Measurements from ENCODE around the gene UPF3A. TPM values are rescaled to one million over a fixed set of nuclear protein-coding genes. Genes with fewer than 3 reads are reported as not detected.
"Not testable (repeated sequence)": the region's sequence is repeated elsewhere in the genome, so short reads cannot be mapped to it uniquely, and the experiment has no call there.

The UPF3A gene
- total and polyA plus RNA-seq, 2 of the 4 experiments (the other 2 are of a cell fraction) = 11.7 to 51.6 TPM

DNA sequence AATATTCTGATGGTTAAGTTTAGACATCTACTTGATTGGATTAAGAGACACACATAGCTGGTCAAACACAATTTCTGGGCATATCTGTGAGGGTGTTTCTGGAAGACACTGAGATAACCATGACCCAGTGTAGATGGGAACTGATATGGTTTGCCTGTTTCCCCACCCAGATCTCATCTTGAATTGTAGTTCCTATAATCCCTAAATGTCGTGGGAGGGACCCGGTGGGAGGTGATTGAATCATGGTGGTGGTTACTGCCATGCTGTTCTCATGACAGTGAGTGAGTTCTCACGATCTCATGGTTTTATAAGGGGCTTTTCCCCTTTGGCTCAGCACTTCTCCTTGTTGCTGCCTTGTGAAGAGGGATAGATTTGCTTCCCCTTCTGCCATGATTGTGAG is 65.9 kb downstream of the UPF3A start:
- H3K18ac ChIP-seq (ENCODE audit: low read depth, low read length); intact Hi-C loops (cut with micrococcal nuclease); H2AFZ ChIP-seq (replicated peaks; ENCODE audit: low read length, poor library complexity); H4K91ac ChIP-seq (ENCODE audit: insufficient read depth, low read depth, low read length); H3K27ac ChIP-seq (ENCODE audit: insufficient read depth, low read length); H2AK9ac ChIP-seq (replicated peaks; ENCODE audit: low read depth, low read length, poor library complexity); POLR2A ChIA-PET (ENCODE audit: unreplicated experiment); H3K79me1 ChIP-seq (ENCODE audit: low read depth in 1 of 2, low read length in 2 of 2); H4K8ac ChIP-seq (ENCODE audit: low read depth in 2 of 2, low read length in 2 of 2); CTCF ChIA-PET; DNase-seq; H3K9ac ChIP-seq (ENCODE audit: low read depth, low read length); H2BK5ac ChIP-seq (ENCODE audit: low read depth, low read length, poor library complexity, severe bottlenecking); H3K4me3 ChIP-seq (ENCODE audit: insufficient read depth, low read depth, low read length); H3K14ac ChIP-seq (replicated peaks; ENCODE audit: low read depth, low read length); ATAC-seq (ENCODE audit: low read depth); H3K9me3 ChIP-seq (ENCODE audit: control insufficient read depth, insufficient read depth, low read length); H3K56ac ChIP-seq (ENCODE audit: extremely low read depth, insufficient read depth, low read length); H2BK120ac ChIP-seq (ENCODE audit: low read depth, low read length); BruUV-seq (replicated peaks); H4K20me1 ChIP-seq (ENCODE audit: insufficient read depth, low read length); H3K4ac ChIP-seq (ENCODE audit: low read depth, low read length); H3K23ac ChIP-seq (ENCODE audit: low read depth, low read length); H3K36me3 ChIP-seq (ENCODE audit: control insufficient read depth, insufficient read depth, low read length); dilution Hi-C loops (cut with HindIII; ENCODE audit: low sequenced_read_pairs, unreplicated experiment); H3K27me3 ChIP-seq (ENCODE audit: control insufficient read depth, insufficient read depth, low read length); H3K9me1 ChIP-seq (ENCODE audit: insufficient read depth, low read length); H2AK5ac ChIP-seq (ENCODE audit: low read depth, low read length); in situ Hi-C loops (cut with MboI; ENCODE audit: low sequenced_read_pairs); H3K4me1 ChIP-seq (ENCODE audit: control insufficient read depth, insufficient read depth, low read length); H2BK20ac ChIP-seq (ENCODE audit: low read depth, low read length); H2BK15ac ChIP-seq (ENCODE audit: low read depth, low read length); H4K5ac ChIP-seq (ENCODE audit: low read depth, low read length); H3K4me2 ChIP-seq (ENCODE audit: low read depth, low read length): not testable (repeated sequence)
- no CpG with 5 or more reads among the region's 3 CpGs for WGBS, 2 experiments (ENCODE audit: extremely low coverage in 2 of 2, insufficient read length in 1 of 2)
